CD4-positive, alpha-beta T cell (primary cell): ENCODE data around the gene SWSAP1. TPM values are rescaled to one million over a fixed set of nuclear protein-coding genes. Genes with fewer than 3 reads are reported as not detected.

Experiments used
- ATAC-seq: fragments of 200-7000 bp; cut with Tn5 transposase; one replicate; pipeline ENCODE4 v1.10.0; 2022; ENCODE audit warnings: mild to moderate bottlenecking; ENCODE audit not compliant: poor library complexity
- CTCF ChIA-PET: fragments of 350-600 bp; sonication (Branson Sonifier 250); formaldehyde crosslinking; loops from one replicate; lab custom pipeline; 2021; ENCODE audit warnings: antibody characterized with exemption, inconsistent platforms; lab: Charles Lee
- POLR2A ChIA-PET: fragments of 350-600 bp; sonication (Branson Sonifier 250); formaldehyde crosslinking; loops from one replicate; lab custom pipeline; 2021; ENCODE audit warnings: antibody characterized with exemption, inconsistent platforms; lab: Charles Lee
- DNase-seq, 14 experiments: peaks; one replicate each; pipeline ENCODE4 v3.0.0-alpha.2; 2013 to 2020; ENCODE audit warnings: mixed read lengths in 2 of 14
- H3K27ac ChIP-seq, 2 donors: one replicate each; pipeline versions ENCODE4 v1.5.1 to v1.7.0; 2013; ENCODE audit warnings: low read length in 2 of 2, low read depth in 1 of 2, mild to moderate bottlenecking in 1 of 2
- H3K27me3 ChIP-seq, 2 experiments: 1 replicate in 1 of 2; 2 replicates in 1 of 2; pipeline versions ENCODE4 v1.6.1 to v1.7.0; 2013; ENCODE audit warnings: low read length in 2 of 2, control low read depth in 1 of 2, mild to moderate bottlenecking in 1 of 2, moderate library complexity in 1 of 2; ENCODE audit not compliant: insufficient read depth in 2 of 2, control insufficient read depth in 1 of 2
- H3K36me3 ChIP-seq: one replicate; pipeline ENCODE4 v1.6.1; 2013; ENCODE audit warnings: low read length, control low read depth; ENCODE audit not compliant: insufficient read depth
- H3K4me1 ChIP-seq: one replicate; pipeline ENCODE4 v1.6.1; 2013; ENCODE audit warnings: low read length, control low read depth; ENCODE audit not compliant: insufficient read depth
- H3K4me3 ChIP-seq: one replicate; pipeline ENCODE4 v1.5.1; 2013; ENCODE audit warnings: mild to moderate bottlenecking, low read length, moderate library complexity
- H3K9me3 ChIP-seq, 2 experiments: 1 replicate in 1 of 2; 2 replicates in 1 of 2; pipeline versions ENCODE4 v1.6.1 to v1.7.0; 2013; ENCODE audit warnings: low read length in 2 of 2, mild to moderate bottlenecking in 2 of 2, control low read depth in 1 of 2, moderate library complexity in 1 of 2; ENCODE audit not compliant: control insufficient read depth in 1 of 2, insufficient read depth in 1 of 2
- H3K27ac Mint-ChIP-seq: one replicate; pipeline ENCODE4 v1.8.0; 2020; ENCODE audit warnings: mixed read lengths
- H3K27me3 Mint-ChIP-seq: one replicate; pipeline ENCODE4 v1.8.0; 2021; ENCODE audit warnings: mixed read lengths
- H3K36me3 Mint-ChIP-seq: one replicate; pipeline ENCODE4 v1.8.0; 2021; ENCODE audit warnings: low read depth, mixed read lengths
- H3K4me1 Mint-ChIP-seq: one replicate; pipeline ENCODE4 v1.8.0; 2021; ENCODE audit warnings: low read depth, mixed read lengths
- H3K4me3 Mint-ChIP-seq: one replicate; pipeline ENCODE4 v1.8.0; 2020; ENCODE audit warnings: mild to moderate bottlenecking, mixed read lengths
- H3K9me3 Mint-ChIP-seq: one replicate; pipeline ENCODE4 v1.8.0; 2020; ENCODE audit warnings: mixed read lengths
- intact Hi-C, 2 experiments: fragments of 100-400 bp; cut with DNase I in 1 of 2; cut with micrococcal nuclease in 1 of 2; formaldehyde crosslinking; loops; one replicate each; pipeline versions ENCODE4 v1.15.1 to v1.9.0; 2023 to 2025; cut with DNase I, micrococcal nuclease
- total RNA-seq, 174 experiments: library from RNA in 2 of 174; stranded (reverse) in 2 of 174; gene quantifications; one replicate each; pipeline ENCODE4 v1.2.3 and lab custom pipeline; 2021 to 2026
- TF ChIP-seq, protein P1 (sequence below): fragments of 200-600 bp; IDR thresholded peaks from one replicate; pipeline ENCODE4 v1.8.0; 2022; ENCODE audit warnings: antibody characterized with exemption, mild to moderate bottlenecking

The SWSAP1 gene
- total RNA-seq, 2 experiments from 2014 or later: 2.6 to 2.7 TPM

GRCh38 chr19:11422163-11423065 lies 47.9 kb downstream of the SWSAP1 start:
- H3K27ac ChIP-seq: no peak overlapping the region
- CTCF ChIA-PET: interaction anchor here (0.6 to 2.4 kb wide), 3 partner anchors 13 to 41 kb away, joined by 4 to 20 read pairs (median 12); partner anchors contain the start of genes ODAD3 and PRKCSH
- H3K27me3 Mint-ChIP-seq: peaks cover 62% of the 10 kb centered on the region
- H3K27ac Mint-ChIP-seq: no peak overlapping the region
- no peaks in the 10 kb centered on the region for H3K9me3 Mint-ChIP-seq
- peak overlapping the region; percentile 37 for H3K4me3 ChIP-seq
- H3K27me3 ChIP-seq: peaks cover 51 to 57% of the 10 kb centered on the region in 2 experiments
- ATAC-seq: peak; percentile 59
- intact Hi-C loops: loop anchor here in 1 of 2 experiments (2.0 kb wide), 1 partner anchor 42 kb away; no protein-coding TSS in a partner anchor
- peaks cover 52% of the 10 kb centered on the region for H3K4me1 ChIP-seq
- H3K4me3 Mint-ChIP-seq: peak overlapping the region; percentile 83
- H3K36me3 ChIP-seq: no peaks in the 10 kb centered on the region
- peak; percentile 24 to 85 (median 48) for DNase-seq
- no peaks in the 10 kb centered on the region for H3K36me3 Mint-ChIP-seq
- peaks cover 43% of the 10 kb centered on the region for H3K4me1 Mint-ChIP-seq
- TF ChIP-seq, protein P1, sequence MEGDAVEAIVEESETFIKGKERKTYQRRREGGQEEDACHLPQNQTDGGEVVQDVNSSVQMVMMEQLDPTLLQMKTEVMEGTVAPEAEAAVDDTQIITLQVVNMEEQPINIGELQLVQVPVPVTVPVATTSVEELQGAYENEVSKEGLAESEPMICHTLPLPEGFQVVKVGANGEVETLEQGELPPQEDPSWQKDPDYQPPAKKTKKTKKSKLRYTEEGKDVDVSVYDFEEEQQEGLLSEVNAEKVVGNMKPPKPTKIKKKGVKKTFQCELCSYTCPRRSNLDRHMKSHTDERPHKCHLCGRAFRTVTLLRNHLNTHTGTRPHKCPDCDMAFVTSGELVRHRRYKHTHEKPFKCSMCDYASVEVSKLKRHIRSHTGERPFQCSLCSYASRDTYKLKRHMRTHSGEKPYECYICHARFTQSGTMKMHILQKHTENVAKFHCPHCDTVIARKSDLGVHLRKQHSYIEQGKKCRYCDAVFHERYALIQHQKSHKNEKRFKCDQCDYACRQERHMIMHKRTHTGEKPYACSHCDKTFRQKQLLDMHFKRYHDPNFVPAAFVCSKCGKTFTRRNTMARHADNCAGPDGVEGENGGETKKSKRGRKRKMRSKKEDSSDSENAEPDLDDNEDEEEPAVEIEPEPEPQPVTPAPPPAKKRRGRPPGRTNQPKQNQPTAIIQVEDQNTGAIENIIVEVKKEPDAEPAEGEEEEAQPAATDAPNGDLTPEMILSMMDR: no peak
- H3K9me3 ChIP-seq: peaks cover 0 to 36% of the 10 kb centered on the region in 2 experiments
- POLR2A ChIA-PET: interaction anchor here (1.7 to 3.0 kb wide), 5 partner anchors 13 to 60 kb away, joined by 5 to 19 read pairs (median 15); partner anchors contain the start of genes ODAD3, PRKCSH and SWSAP1

GRCh38 chr19:11423164-11423790 lies 48.8 kb downstream of the SWSAP1 start:
- Histone ChIP-seq H3K36me3 (no peaks in the 10 kb centered on the region), H3K9me3 (peaks cover 0 to 36% of the 10 kb centered on the region in 2 experiments), H3K4me1 (peaks cover 50% of the 10 kb centered on the region), H3K27ac (no peak overlapping the region), H3K27me3 (peaks cover 51 to 57% of the 10 kb centered on the region in 2 experiments), H3K4me3 (no peak overlapping the region)
- TF ChIP-seq, protein P1: no peak
- ATAC-seq: no peak
- Mint-ChIP-seq H3K9me3 (no peaks in the 10 kb centered on the region), H3K27ac (no peak overlapping the region), H3K27me3 (peaks cover 54% of the 10 kb centered on the region), H3K36me3 (no peaks in the 10 kb centered on the region), H3K4me1 (peaks cover 42% of the 10 kb centered on the region), H3K4me3 (peak overlapping the region; percentile 35)
- POLR2A ChIA-PET: interaction anchor here (1.7 to 3.0 kb wide), 4 partner anchors 12 to 48 kb away, joined by 7 to 19 read pairs (median 15); partner anchors contain the start of genes ODAD3, PRKCSH and SWSAP1
- no peak for DNase-seq
- intact Hi-C loops: loop anchor here in 1 of 2 experiments (2.0 kb wide), 1 partner anchor 42 kb away; no protein-coding TSS in a partner anchor
- CTCF ChIA-PET: interaction anchor here (1.0 to 2.4 kb wide), 2 partner anchors 12 to 43 kb away, joined by 3 to 12 read pairs; partner anchors contain the start of genes ODAD3 and PRKCSH

DNA sequence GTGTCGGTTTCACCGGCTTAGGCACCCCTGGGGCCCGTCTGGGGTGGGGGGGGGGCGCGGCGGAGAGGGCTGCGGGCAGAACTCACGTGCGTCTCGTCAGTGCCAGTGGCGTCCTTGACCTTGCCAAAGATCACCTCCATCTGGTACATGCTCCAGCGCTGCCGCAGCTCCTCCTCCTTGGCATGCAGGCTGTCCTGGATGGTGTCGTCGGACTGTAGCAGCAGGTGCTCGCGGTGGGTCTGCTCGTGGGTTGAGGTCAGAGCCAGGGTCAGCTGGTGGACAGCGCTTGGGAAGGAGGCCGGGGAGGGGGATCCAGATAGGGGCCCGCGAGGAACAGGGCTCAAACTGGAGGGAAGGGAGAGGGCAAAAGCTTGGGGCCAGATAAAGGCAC lies 49.3 kb downstream of the SWSAP1 start:
- peaks cover 36% of the 10 kb centered on the region for H3K4me1 Mint-ChIP-seq
- no peaks in the 10 kb centered on the region for H3K9me3 Mint-ChIP-seq
- Histone ChIP-seq H3K4me3 (no peak overlapping the region), H3K36me3 (no peaks in the 10 kb centered on the region), H3K27ac (no peak overlapping the region), H3K4me1 (peaks cover 45% of the 10 kb centered on the region), H3K27me3 (peaks cover 49 to 51% of the 10 kb centered on the region in 2 experiments), H3K9me3 (peaks cover 0 to 36% of the 10 kb centered on the region in 2 experiments)
- ChIA-PET POLR2A (interaction anchor here (2.6 to 3.0 kb wide), 2 partner anchors 42 to 49 kb away, joined by 15 to 19 read pairs; partner anchors contain the start of gene SWSAP1), CTCF (interaction anchor here (1.0 to 2.4 kb wide), 2 partner anchors 11 to 43 kb away, joined by 3 to 12 read pairs; partner anchors contain the start of genes ODAD3 and PRKCSH)
- H3K4me3 Mint-ChIP-seq: no peak overlapping the region
- intact Hi-C loops: loop anchor here in 1 of 2 experiments (2.0 kb wide), 1 partner anchor 43 kb away; no protein-coding TSS in a partner anchor
- ATAC-seq: no peak
- H3K27ac Mint-ChIP-seq: no peak overlapping the region
- peaks cover 48% of the 10 kb centered on the region for H3K27me3 Mint-ChIP-seq
- no peaks in the 10 kb centered on the region for H3K36me3 Mint-ChIP-seq
- DNase-seq: no peak
- TF ChIP-seq, protein P1: no peak
